Measurements from ENCODE around the gene ILDR2. TPM values are rescaled to one million over a fixed set of nuclear protein-coding genes. Genes with fewer than 3 reads are reported as not detected.
"Not testable (repeated sequence)": the region's sequence is repeated elsewhere in the genome, so short reads cannot be mapped to it uniquely, and the experiment has no call there.

ILDR2 gene
- total RNA-seq, 1 experiment from 2014 or later, result 0.42 TPM

DNA sequence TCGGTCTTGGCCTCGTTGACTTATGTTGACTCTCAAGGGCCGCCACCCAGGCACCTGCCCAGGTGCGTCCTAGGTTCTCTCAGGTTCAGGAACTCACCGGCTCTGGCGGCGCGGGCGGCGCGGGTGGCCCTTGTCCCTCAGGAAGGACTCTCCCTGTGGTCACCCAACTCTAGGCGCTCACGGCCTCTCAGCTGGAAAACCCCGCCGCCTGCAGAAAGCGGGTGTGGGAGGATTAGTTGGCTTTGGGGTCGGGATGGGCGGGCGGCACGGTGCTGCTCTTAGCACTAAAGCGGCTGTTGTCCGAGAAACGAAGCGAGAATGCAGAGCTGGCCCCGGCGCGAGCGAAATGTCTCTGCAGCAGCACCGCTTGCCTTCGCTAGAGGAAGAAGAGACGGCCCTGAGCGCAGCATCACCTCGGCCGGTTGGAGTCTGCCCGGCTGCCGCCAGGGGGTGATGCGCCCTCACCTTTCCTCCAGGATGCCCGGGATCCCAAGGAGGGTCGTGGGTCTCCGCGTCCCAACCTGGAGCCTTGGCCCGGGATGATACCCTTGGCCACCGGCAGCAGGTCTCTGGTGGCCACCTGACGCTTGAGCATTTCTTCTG is 91.2 kb downstream of the ILDR2 start:
- intact Hi-C loops (cut with micrococcal nuclease), result no loop called here
- Mint-ChIP-seq H3K4me3 (ENCODE audit: unreplicated experiment) (no peak overlapping the region), H3K27me3 (ENCODE audit: insufficient read depth, unreplicated experiment) (no peaks in the 10 kb centered on the region), H3K27ac (ENCODE audit: low read depth, unreplicated experiment) (no peak overlapping the region), H3K9me3 (ENCODE audit: unreplicated experiment) (no peaks in the 10 kb centered on the region), H3K4me1 (ENCODE audit: insufficient read depth, unreplicated experiment) (no peaks in the 10 kb centered on the region), H3K36me3 (ENCODE audit: insufficient read depth, unreplicated experiment) (no peaks in the 10 kb centered on the region)
- BruUV-seq (replicated peaks), result no TSS peak
- ChIA-PET CTCF (interaction anchor here (0.5 to 9.3 kb wide), 8 partner anchors 8 to 183 kb away, joined by 3 to 89 read pairs (median 4); no protein-coding TSS in a partner anchor), POLR2A (interaction anchor here (0.7 kb wide), 1 partner anchor 43 kb away, joined by 3 read pairs; no protein-coding TSS in a partner anchor)
- no peak for DNase-seq (ENCODE audit: unreplicated experiment)
- peak; percentile 39 for TF ChIP-seq CTCF (IDR thresholded peaks at IDR 0.05; ENCODE audit: unreplicated experiment)

- Mint-ChIP-seq H3K36me3 (ENCODE audit: insufficient read depth, unreplicated experiment) (no peaks in the 10 kb centered on the region), H3K4me3 (ENCODE audit: unreplicated experiment) (no peak overlapping the region), H3K9me3 (ENCODE audit: unreplicated experiment) (no peaks in the 10 kb centered on the region), H3K27me3 (ENCODE audit: insufficient read depth, unreplicated experiment) (no peaks in the 10 kb centered on the region), H3K27ac (ENCODE audit: low read depth, unreplicated experiment) (no peak overlapping the region), H3K4me1 (ENCODE audit: insufficient read depth, unreplicated experiment) (no peaks in the 10 kb centered on the region)
- intact Hi-C loops (cut with micrococcal nuclease), result no loop called here
- no peak for TF ChIP-seq CTCF (IDR thresholded peaks at IDR 0.05; ENCODE audit: unreplicated experiment)
- ChIA-PET CTCF (interaction anchor here (0.6 to 9.3 kb wide), 9 partner anchors 9 to 559 kb away, joined by 3 to 89 read pairs (median 4); no protein-coding TSS in a partner anchor), POLR2A (interaction anchor here (1.0 kb wide), 1 partner anchor 19 kb away, joined by 4 read pairs; no protein-coding TSS in a partner anchor)
- peak; percentile 23 for DNase-seq (ENCODE audit: unreplicated experiment)
- no TSS peak for BruUV-seq (replicated peaks)
Observed at GRCh38 chr1:166882893-166883292, 92.4 kb downstream of the ILDR2 start.

DNA sequence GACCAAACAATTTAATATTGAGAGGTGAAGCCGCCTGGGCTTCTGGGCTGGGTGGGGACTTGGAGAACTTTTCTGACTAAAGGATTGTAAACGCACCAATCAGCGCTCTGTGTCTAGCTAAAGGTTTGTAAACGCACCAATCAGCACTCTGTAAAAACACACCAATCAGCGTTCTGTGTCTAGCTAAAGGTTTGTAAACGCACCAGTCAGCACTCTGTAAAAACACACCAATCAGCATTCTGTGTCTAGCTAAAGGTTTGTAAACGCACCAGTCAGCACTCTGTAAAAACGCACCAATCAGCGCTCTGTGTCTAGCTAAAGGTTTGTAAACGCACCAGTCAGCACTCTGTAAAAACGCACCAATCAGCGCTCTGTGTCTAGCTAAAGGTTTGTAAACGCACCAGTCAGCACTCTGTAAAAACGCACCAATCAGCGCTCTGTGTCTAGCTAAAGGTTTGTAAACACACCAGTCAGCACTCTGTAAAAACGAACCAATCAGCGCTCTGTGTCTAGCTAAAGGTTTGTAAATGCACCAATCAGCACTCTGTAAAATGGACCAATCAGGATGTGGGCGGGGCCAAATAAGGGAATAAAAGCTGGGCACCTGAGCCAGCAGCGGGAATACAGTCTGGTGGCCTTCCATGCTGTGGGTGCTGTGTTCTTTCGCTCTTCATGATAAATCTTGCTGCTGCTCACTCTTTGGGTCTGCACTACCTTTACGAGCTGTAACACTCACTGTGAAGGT is 97.0 kb downstream of the ILDR2 start:
- Mint-ChIP-seq H3K36me3 (ENCODE audit: insufficient read depth, unreplicated experiment) (peaks cover 12% of the 10 kb centered on the region), H3K4me1 (ENCODE audit: insufficient read depth, unreplicated experiment) (peaks cover 26% of the 10 kb centered on the region)
- H3K4me3 Mint-ChIP-seq (ENCODE audit: unreplicated experiment); H3K27me3 Mint-ChIP-seq (ENCODE audit: insufficient read depth, unreplicated experiment); H3K9me3 Mint-ChIP-seq (ENCODE audit: unreplicated experiment); H3K27ac Mint-ChIP-seq (ENCODE audit: low read depth, unreplicated experiment); intact Hi-C loops (cut with micrococcal nuclease); DNase-seq (ENCODE audit: unreplicated experiment); BruUV-seq (replicated peaks): not testable (repeated sequence)
- CTCF ChIA-PET, result interaction anchor here (0.7 to 9.3 kb wide), 9 partner anchors 13 to 1424 kb away, joined by 3 to 89 read pairs (median 4); partner anchors contain the start of gene POU2F1
- POLR2A ChIA-PET, result interaction anchor here (1.2 kb wide), 1 partner anchor 27 kb away, joined by 3 read pairs; no protein-coding TSS in a partner anchor

DNA sequence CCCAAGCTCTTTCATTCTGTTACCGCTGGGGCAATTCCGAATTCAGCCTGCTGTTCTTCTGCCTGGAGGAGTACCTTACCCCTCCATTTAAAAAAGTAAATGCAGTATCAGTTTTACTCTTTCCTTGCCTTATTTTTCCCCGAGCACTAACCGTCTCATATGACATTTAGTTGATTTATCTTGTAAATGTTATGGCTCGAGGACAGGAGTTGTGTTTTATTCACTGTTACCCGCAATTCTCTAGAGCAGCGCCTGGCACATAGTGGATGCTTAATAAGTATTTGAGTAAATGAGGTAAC is 98.9 kb downstream of the ILDR2 start:
- ChIA-PET POLR2A (interaction anchor here (0.6 to 2.8 kb wide), 25 partner anchors 8 to 1246 kb away, joined by 3 to 46 read pairs (median 5); partner anchors contain the start of genes MGST3, POGK and POU2F1), CTCF (interaction anchor here (0.6 to 9.3 kb wide), 7 partner anchors 27 to 679 kb away, joined by 3 to 89 read pairs (median 3); no protein-coding TSS in a partner anchor)
- intact Hi-C loops (cut with micrococcal nuclease), result loop anchor here (2.0 kb wide), 1 partner anchor 38 kb away; the partner anchor contains the start of gene POGK
- Mint-ChIP-seq H3K27ac (ENCODE audit: low read depth, unreplicated experiment) (peak overlapping the region; percentile 95), H3K4me1 (ENCODE audit: insufficient read depth, unreplicated experiment) (peaks cover 34% of the 10 kb centered on the region), H3K36me3 (ENCODE audit: insufficient read depth, unreplicated experiment) (peaks cover 14% of the 10 kb centered on the region), H3K9me3 (ENCODE audit: unreplicated experiment) (no peaks in the 10 kb centered on the region), H3K4me3 (ENCODE audit: unreplicated experiment) (peak overlapping the region; percentile 92), H3K27me3 (ENCODE audit: insufficient read depth, unreplicated experiment) (no peaks in the 10 kb centered on the region)
- DNase-seq (ENCODE audit: unreplicated experiment), result no peak
- TF ChIP-seq CTCF (IDR thresholded peaks at IDR 0.05; ENCODE audit: unreplicated experiment), result peak; percentile 24
- BruUV-seq (replicated peaks), result no TSS peak

Measured in MCF 10A (cell line).